Heart right ventricle (tissue), 16 donors: Measurements from ENCODE around the gene DPH3. TPM values are rescaled to one million over a fixed set of nuclear protein-coding genes. Genes with fewer than 3 reads are reported as not detected.

ENCODE experiments used
- ATAC-seq, 8 donors: fragments of 200-7000 bp; cut with Tn5 transposase; one replicate each; pipeline ENCODE4 v1.9.1; 2020; ENCODE audit warnings: mild to moderate bottlenecking in 8 of 8, moderate library complexity in 8 of 8, moderate number of reproducible peaks in 1 of 8
- DNase-seq, 2 donors: peaks; one replicate each; pipeline ENCODE4 v3.0.0-alpha.2; 2020
- H3K27ac ChIP-seq, 10 donors: fragments of 200-600 bp; sonication (generic) in 2 of 10; one replicate each; pipeline versions ENCODE4 v1.5.0 to v1.8.0; 2020 to 2022; ENCODE audit warnings: mild to moderate bottlenecking in 3 of 10
- H3K27me3 ChIP-seq, 7 donors: fragments of 200-600 bp; one replicate each; pipeline ENCODE4 v1.8.0; 2021 to 2022; ENCODE audit warnings: mild to moderate bottlenecking in 2 of 7
- H3K36me3 ChIP-seq, 9 donors: fragments of 200-600 bp; sonication (generic) in 1 of 9; one replicate each; pipeline versions ENCODE4 v1.5.0 to v1.8.0; 2020 to 2022; ENCODE audit warnings: mild to moderate bottlenecking in 2 of 9
- H3K4me1 ChIP-seq, 9 donors: fragments of 200-600 bp; sonication (generic) in 1 of 9; one replicate each; pipeline versions ENCODE4 v1.5.0 to v1.8.0; 2020 to 2022; ENCODE audit warnings: mild to moderate bottlenecking in 4 of 9
- H3K4me3 ChIP-seq, 10 donors: fragments of 200-600 bp; sonication (generic) in 2 of 10; one replicate each; pipeline versions ENCODE4 v1.5.0 to v1.8.0; 2020 to 2022; ENCODE audit warnings: mild to moderate bottlenecking in 7 of 10, moderate library complexity in 2 of 10
- H3K9me3 ChIP-seq, 11 donors: fragments of 200-600 bp in 10 of 11; sonication (generic) in 2 of 11; one replicate each; pipeline versions ENCODE4 v1.5.0 to v1.8.0; 2013 to 2022; ENCODE audit warnings: mild to moderate bottlenecking in 2 of 11, control low read depth in 1 of 11, moderate library complexity in 1 of 11
- CTCF ChIP-seq, 9 donors: fragments of 200-600 bp; sonication (generic) in 2 of 9; IDR thresholded peaks; one replicate each; pipeline versions ENCODE4 v1.5.0 to v1.8.0; 2021 to 2022; ENCODE audit warnings: antibody characterized with exemption in 9 of 9, mild to moderate bottlenecking in 5 of 9, moderate library complexity in 1 of 9
- WGBS, 2 donors: extraction: QIAGEN DNeasy Blood & Tissue Kit; methylation state at CpG; one replicate each; pipeline ENCODE4 v1.1.7; 2013; ENCODE audit warnings: inconsistent platforms in 1 of 2; 5-methylcytosine and 5-hydroxymethylcytosine counted together
- intact Hi-C, 10 donors: fragments of 100-400 bp; cut with DNase I; formaldehyde crosslinking; loops; one replicate each; pipeline versions ENCODE4 v1.11.1 to v1.14.2; 2022
- polyA plus RNA-seq, 2 donors: library from polyadenylated mRNA; stranded (reverse); fragments of 200-250 nt; gene quantifications; one replicate each; pipeline ENCODE4 v1.2.3, GENCODE V29; 2013
- total RNA-seq, 10 donors: library from RNA; stranded (reverse); fragmentation: NEBNext Ultra II Directional in 3 of 10; extraction: Animal tissue kit (Norgen Biotek cat#: 25700) in 3 of 10; gene quantifications; one replicate each; pipeline versions ENCODE4 v1.2.1 to v1.2.4, GENCODE V29; 2021 to 2023
- donor health status: Arrhythmogenic right ventricular cardiomyopathy.
- donor health status: ischemic (EF 13 %, LVEDD 7.1; RV severe dilation, severe dysfunction).
- donor health status: healthy with polysubstance abuse.
- donor health status: DM: no; HTN: yes; CAD: no.
- donor health status: DM: no; HTN: no; CAD: no.
- donor health status: ischemic (EF 25% LVEDD 6.9; RV normal size, moderate dysfunction).
- donor health status: ischemic (EF 25% LVEDD 5.7; RV mildly dilated, moderate dysfunction).
- donor health status: healthy.
- donor health status: DM: yes; HTN: yes; CAD: no.
- donor health status: Ischemic cardiomyopathy.
- donor health status: ischemic (EF 35%, LVEDD 5.7; RV mildly dilated, moderate dysfunction).
- donor health status: nonischemic (EF 11% LVEDD 7.7; RV severe dilation, severe dysfunction).
- donor health status: DM: yes; HTN: yes; CAD: no.
- donor health status: PGD.
- donor health status: ischemic (EF 29% LVEDD 5.4; RV normal size, mild dysfunction).
- donor health status: nonischemic (EF 23%, LVEDD 6.1; RV moderate dilation, normal function).

Gene DPH3
- total and polyA plus RNA-seq, 12 donors = 5.5 to 24.5 (median 18.7) TPM

DNA sequence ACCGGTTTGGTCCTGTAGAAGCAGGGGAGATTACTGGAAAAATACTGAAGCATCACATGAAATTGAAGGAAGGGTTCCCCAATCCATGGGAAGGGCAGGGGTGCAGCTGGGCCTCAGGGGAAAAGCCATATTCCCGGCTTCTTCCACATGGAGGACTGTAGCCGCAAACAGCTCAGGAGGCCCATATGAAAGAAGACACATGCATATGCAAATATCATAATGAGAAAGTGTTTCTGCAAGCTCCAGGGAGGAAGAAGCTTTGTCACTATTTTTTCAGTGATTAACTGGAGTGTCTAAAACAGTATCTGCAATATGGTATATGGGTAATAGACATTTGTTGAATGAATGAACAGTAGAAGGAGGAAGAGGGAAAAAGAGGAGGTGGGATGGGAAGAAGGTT lies 19.1 kb downstream of the DPH3 start:
- Histone ChIP-seq H3K4me1 (peaks cover 0 to 31% (median 16%) of the 10 kb centered on the region in 9 donors), H3K27ac (no peak overlapping the region), H3K36me3 (no peaks in the 10 kb centered on the region), H3K9me3 (no peaks in the 10 kb centered on the region), H3K27me3 (no peaks in the 10 kb centered on the region), H3K4me3 (no peak overlapping the region)
- no peak for DNase-seq
- TF ChIP-seq CTCF (IDR thresholded peaks at IDR 0.05) = no peak
- WGBS, 2 donors = 92 to 99% methylated on average over 3 of the region's 3 CpGs
- ATAC-seq = no peak
- intact Hi-C loops = loop anchor here (2.0 to 10.0 kb wide), 12 partner anchors 61 to 621 kb away; no protein-coding TSS in a partner anchor

- Histone ChIP-seq H3K36me3 (no peaks in the 10 kb centered on the region), H3K27ac (peak overlapping the region in 7 of 10 donors; percentile 10 to 53 (median 24)), H3K4me1 (peaks cover 0 to 48% (median 25%) of the 10 kb centered on the region in 9 donors), H3K27me3 (no peaks in the 10 kb centered on the region), H3K4me3 (no peak overlapping the region), H3K9me3 (no peaks in the 10 kb centered on the region)
- DNase-seq = peak in 1 of 2 donors; percentile 50
- peak; percentile 49 to 88 (median 83) for ATAC-seq
- no peak for TF ChIP-seq CTCF (IDR thresholded peaks at IDR 0.05)
- intact Hi-C loops = loop anchor here in 5 of 10 donors (2.0 to 10.0 kb wide), 6 partner anchors 59 to 619 kb away; no protein-coding TSS in a partner anchor
- 29 to 36% methylated on average over 9 of the region's 9 CpGs for WGBS, 2 donors
Observed at GRCh38 chr3:16243706-16244490, 20.8 kb downstream of the DPH3 start.

DNA sequence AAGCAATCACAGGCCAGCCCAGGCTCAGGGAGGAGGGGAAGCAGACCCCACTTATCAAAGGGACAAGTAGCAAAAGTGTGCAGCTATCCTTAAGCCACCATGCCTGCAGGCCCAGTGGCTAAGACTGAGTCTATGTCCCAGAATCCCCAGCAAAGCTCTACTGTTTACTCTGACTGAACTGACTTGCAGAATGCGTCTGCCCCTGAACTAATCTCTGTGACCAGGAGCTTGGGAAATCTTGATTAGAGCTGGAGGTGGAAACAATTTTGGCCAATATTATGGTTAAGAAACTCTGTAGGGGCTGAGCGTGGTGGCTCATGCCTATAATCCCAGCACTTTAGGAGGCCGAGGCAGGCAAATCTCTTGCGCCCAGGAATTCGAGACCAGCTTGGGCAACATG lies 22.6 kb downstream of the DPH3 start:
- Histone ChIP-seq H3K4me3 (no peak overlapping the region), H3K27ac (no peak overlapping the region), H3K27me3 (no peaks in the 10 kb centered on the region), H3K36me3 (no peaks in the 10 kb centered on the region), H3K9me3 (no peaks in the 10 kb centered on the region), H3K4me1 (peaks cover 0 to 46% (median 29%) of the 10 kb centered on the region in 9 donors)
- no peak for ATAC-seq
- 96 to 98% methylated on average over 5 of the region's 5 CpGs for WGBS, 2 donors
- intact Hi-C loops = loop anchor here in 4 of 10 donors (5.0 to 10.0 kb wide), 4 partner anchors 57 to 617 kb away; no protein-coding TSS in a partner anchor
- DNase-seq = no peak
- TF ChIP-seq CTCF (IDR thresholded peaks at IDR 0.05) = no peak

DNA sequence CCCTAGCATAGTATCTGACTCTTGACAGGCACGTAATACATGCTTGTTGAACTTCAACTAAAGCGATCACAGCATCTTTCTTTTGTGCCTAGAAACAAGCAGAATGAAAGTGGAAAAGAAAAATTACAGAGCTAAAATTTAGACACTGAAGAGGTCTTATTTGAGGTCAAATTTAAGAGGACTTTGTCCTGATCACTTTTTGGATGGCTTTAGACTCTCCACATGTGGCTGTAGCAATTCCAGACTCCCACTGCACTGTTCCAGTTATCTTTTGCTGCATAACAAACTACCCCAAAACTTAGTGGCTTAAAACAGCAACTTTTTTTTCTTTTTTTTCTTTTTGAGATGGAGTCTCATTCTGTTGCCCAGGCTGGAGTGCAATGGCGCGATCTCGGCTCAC lies 23.5 kb downstream of the DPH3 start:
- Histone ChIP-seq H3K4me3 (no peak overlapping the region), H3K36me3 (no peaks in the 10 kb centered on the region), H3K27ac (peak overlapping the region in 1 of 10 donors; percentile 49), H3K4me1 (peaks cover 0 to 53% (median 35%) of the 10 kb centered on the region in 9 donors), H3K27me3 (no peaks in the 10 kb centered on the region), H3K9me3 (no peaks in the 10 kb centered on the region)
- WGBS, 2 donors = 96 to 98% methylated on average over 5 of the region's 5 CpGs
- DNase-seq (no peak), ATAC-seq (no peak)
- intact Hi-C loops = loop anchor here in 4 of 10 donors (5.0 to 10.0 kb wide), 4 partner anchors 56 to 616 kb away; no protein-coding TSS in a partner anchor
- no peak for TF ChIP-seq CTCF (IDR thresholded peaks at IDR 0.05)
